B cell (primary cell): ENCODE measurements around the gene C1QA. TPM values are rescaled to one million over a fixed set of nuclear protein-coding genes. Genes with fewer than 3 reads are reported as not detected.

Experiments used
- ATAC-seq: fragments of 200-7000 bp; cut with Tn5 transposase; one replicate; pipeline ENCODE4 v1.10.0; 2021; ENCODE audit warnings: low read depth, mild to moderate bottlenecking, moderate number of reproducible peaks, moderate library complexity
- CTCF ChIA-PET: fragments of 350-600 bp; sonication (Branson Sonifier 250); formaldehyde crosslinking; loops from one replicate; lab custom pipeline; 2021; ENCODE audit warnings: antibody characterized with exemption, inconsistent platforms; lab: Charles Lee
- POLR2A ChIA-PET: fragments of 350-600 bp; sonication (Branson Sonifier 250); formaldehyde crosslinking; loops from one replicate; lab custom pipeline; 2021; ENCODE audit warnings: antibody characterized with exemption; lab: Charles Lee
- DNase-seq: peaks from one replicate; pipeline ENCODE4 v3.0.0; 2013
- H2AFZ ChIP-seq: 2 replicates; pipeline ENCODE4 v1.6.1; 2012; ENCODE audit warnings: mild to moderate bottlenecking, low read depth, low read length; ENCODE audit not compliant: insufficient read depth, poor library complexity, severe bottlenecking
- H3K27ac ChIP-seq, 2 donors: 1 replicate in 1 of 2; 2 replicates in 1 of 2; pipeline ENCODE4 v1.5.1; 2012 to 2013; ENCODE audit warnings: low read length in 2 of 2, mild to moderate bottlenecking in 2 of 2, moderate library complexity in 1 of 2
- H3K27me3 ChIP-seq, 4 experiments: fragments of 200-600 bp in 1 of 4; sonication (generic) in 1 of 4; replicated peaks in 1 of 4; 1 replicate in 2 of 4; 2 replicates in 2 of 4; pipeline versions ENCODE4 v1.6.1 to v1.7.0; 2013 to 2016; ENCODE audit warnings: low read length in 3 of 4, mild to moderate bottlenecking in 2 of 4, mixed read lengths in 1 of 4, moderate library complexity in 1 of 4; ENCODE audit not compliant: insufficient read depth in 4 of 4, control insufficient read depth in 3 of 4; ENCODE audit errors: control extremely low read depth in 1 of 4
- H3K36me3 ChIP-seq, 2 experiments: replicated peaks in 1 of 2; 1 replicate in 1 of 2; 2 replicates in 1 of 2; pipeline versions ENCODE4 v1.6.1 to v1.7.1; 2013; ENCODE audit warnings: low read length in 1 of 2; ENCODE audit not compliant: insufficient read depth in 2 of 2, control insufficient read depth in 1 of 2; ENCODE audit errors: control extremely low read depth in 1 of 2, extremely low read depth in 1 of 2
- H3K4me1 ChIP-seq, 2 donors: fragments of 200-600 bp in 1 of 2; sonication (generic) in 1 of 2; 1 replicate in 1 of 2; 2 replicates in 1 of 2; pipeline versions ENCODE4 v1.5.1 to v1.6.1; 2013 to 2017; ENCODE audit warnings: low read length in 2 of 2; ENCODE audit not compliant: control insufficient read depth in 2 of 2, insufficient read depth in 2 of 2
- H3K4me2 ChIP-seq: replicated peaks from 2 replicates; pipeline ENCODE3; 2012; ENCODE audit warnings: mild to moderate bottlenecking, low read depth, low read length; ENCODE audit not compliant: poor library complexity, severe bottlenecking
- H3K4me3 ChIP-seq, 5 experiments: fragments of 200-600 bp in 1 of 5; sonication (generic) in 1 of 5; 1 replicate in 3 of 5; 2 replicates in 2 of 5; pipeline versions ENCODE4 v1.5.1 to v1.7.0; 2011 to 2016; ENCODE audit warnings: low read length in 4 of 5, mild to moderate bottlenecking in 4 of 5, low read depth in 2 of 5, control low read depth in 1 of 5, moderate library complexity in 1 of 5; ENCODE audit not compliant: insufficient read depth in 1 of 5; ENCODE audit errors: control extremely low read depth in 1 of 5, extremely low read depth in 1 of 5
- H3K79me2 ChIP-seq: fragments of 200-600 bp; sonication (generic); one replicate; pipeline ENCODE4 v1.6.0; 2016; ENCODE audit warnings: low read length; ENCODE audit not compliant: control insufficient read depth, insufficient read depth
- H3K9ac ChIP-seq: fragments of 200-600 bp; sonication (generic); 2 replicates; pipeline ENCODE4 v1.6.1; 2017; ENCODE audit warnings: mild to moderate bottlenecking, low read length, moderate library complexity
- H3K9me3 ChIP-seq, 3 donors: one replicate each; pipeline versions ENCODE4 v1.6.1 to v1.7.1; 2013; ENCODE audit warnings: low read length in 2 of 3; ENCODE audit not compliant: control insufficient read depth in 2 of 3, insufficient read depth in 1 of 3; ENCODE audit errors: control extremely low read depth in 1 of 3
- H4K20me1 ChIP-seq: 2 replicates; pipeline ENCODE4 v1.6.0; 2012; ENCODE audit warnings: mild to moderate bottlenecking, low read length; ENCODE audit not compliant: insufficient read depth, control insufficient read depth, poor library complexity, severe bottlenecking
- H3K27ac Mint-ChIP-seq: one replicate; pipeline ENCODE4 v1.8.0; 2021; ENCODE audit warnings: mixed read lengths
- H3K27me3 Mint-ChIP-seq: one replicate; pipeline ENCODE4 v1.8.0; 2021; ENCODE audit warnings: mixed read lengths
- H3K4me1 Mint-ChIP-seq: one replicate; pipeline ENCODE4 v1.8.0; 2021; ENCODE audit warnings: mixed read lengths
- H3K4me3 Mint-ChIP-seq: one replicate; pipeline ENCODE4 v1.8.0; 2021; ENCODE audit warnings: mixed read lengths
- H3K9me3 Mint-ChIP-seq: one replicate; pipeline ENCODE4 v1.8.0; 2022; ENCODE audit warnings: mixed read lengths; ENCODE audit not compliant: insufficient read depth
- EZH2 ChIP-seq: IDR thresholded peaks from 2 replicates; pipeline ENCODE4 v1.6.1; 2012; ENCODE audit warnings: borderline replicate concordance, low read depth, mild to moderate bottlenecking, moderate library complexity, low read length; ENCODE audit not compliant: insufficient read depth, poor library complexity, severe bottlenecking
- WGBS: methylation state at CpG from one replicate; pipeline ENCODE4 v1.1.5; 2013; ENCODE audit warnings: missing lambda C conversion rate; ENCODE audit not compliant: insufficient coverage; 5-methylcytosine and 5-hydroxymethylcytosine counted together
- intact Hi-C: fragments of 100-400 bp; cut with micrococcal nuclease; formaldehyde crosslinking; loops from one replicate; pipeline ENCODE4 v1.10.0; 2022
- polyA plus RNA-seq: library from polyadenylated mRNA; depleted of rRNA; stranded (reverse); fragments of >200 nt; gene quantifications from 2 replicates; pipeline ENCODE4 v1.2.3, GENCODE V29; 2012
- total RNA-seq, 2 donors: library from RNA; stranded (reverse); fragments of 120-200 nt in 1 of 2; gene quantifications; 1 replicate in 1 of 2; 2 replicates in 1 of 2; pipeline versions ENCODE4 v1.2.3 to v1.2.4, GENCODE V29; 2013 to 2022
- TF ChIP-seq, protein P1 (sequence below): fragments of 200-600 bp; IDR thresholded peaks from one replicate; pipeline ENCODE4 v1.8.0; 2022; ENCODE audit warnings: antibody characterized with exemption, mild to moderate bottlenecking

The C1QA gene
- total and polyA plus RNA-seq, 2 donors (not counting 1 experiment from before 2014, with no cell fraction given), result 0.16 TPM; not detected in 1

- CTCF ChIA-PET, result no interaction called here
- H3K27me3 ChIP-seq, result peaks cover 0 to 10% (median 0%) of the 10 kb centered on the region in 4 experiments
These were observed 19.9 kb upstream of the C1QA start for GRCh38 chr1:22616571-22616970.

GRCh38 chr1:22618056-22618455 is 18.4 kb upstream of the C1QA start:
- no peak for ATAC-seq
- H3K9ac ChIP-seq, result no peak overlapping the region
- no peak overlapping the region for H3K27ac ChIP-seq
- Mint-ChIP-seq H3K4me1 (no peaks in the 10 kb centered on the region), H3K27ac (no peak overlapping the region), H3K9me3 (no peaks in the 10 kb centered on the region), H3K27me3 (peaks cover 35% of the 10 kb centered on the region), H3K4me3 (no peak overlapping the region)
- H3K4me3 ChIP-seq, result no peak overlapping the region
- ChIA-PET CTCF (no interaction called here), POLR2A (no interaction called here)
- H3K27me3 ChIP-seq, result peaks cover 0 to 6% (median 0%) of the 10 kb centered on the region in 4 experiments
- H2AFZ ChIP-seq, result no peak overlapping the region
- TF ChIP-seq, protein P1, sequence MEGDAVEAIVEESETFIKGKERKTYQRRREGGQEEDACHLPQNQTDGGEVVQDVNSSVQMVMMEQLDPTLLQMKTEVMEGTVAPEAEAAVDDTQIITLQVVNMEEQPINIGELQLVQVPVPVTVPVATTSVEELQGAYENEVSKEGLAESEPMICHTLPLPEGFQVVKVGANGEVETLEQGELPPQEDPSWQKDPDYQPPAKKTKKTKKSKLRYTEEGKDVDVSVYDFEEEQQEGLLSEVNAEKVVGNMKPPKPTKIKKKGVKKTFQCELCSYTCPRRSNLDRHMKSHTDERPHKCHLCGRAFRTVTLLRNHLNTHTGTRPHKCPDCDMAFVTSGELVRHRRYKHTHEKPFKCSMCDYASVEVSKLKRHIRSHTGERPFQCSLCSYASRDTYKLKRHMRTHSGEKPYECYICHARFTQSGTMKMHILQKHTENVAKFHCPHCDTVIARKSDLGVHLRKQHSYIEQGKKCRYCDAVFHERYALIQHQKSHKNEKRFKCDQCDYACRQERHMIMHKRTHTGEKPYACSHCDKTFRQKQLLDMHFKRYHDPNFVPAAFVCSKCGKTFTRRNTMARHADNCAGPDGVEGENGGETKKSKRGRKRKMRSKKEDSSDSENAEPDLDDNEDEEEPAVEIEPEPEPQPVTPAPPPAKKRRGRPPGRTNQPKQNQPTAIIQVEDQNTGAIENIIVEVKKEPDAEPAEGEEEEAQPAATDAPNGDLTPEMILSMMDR, result no peak
- no peak for TF ChIP-seq EZH2
- no peaks in the 10 kb centered on the region for H4K20me1 ChIP-seq
- no peak for DNase-seq
- WGBS, result 48% methylated on average over 15 of the region's 16 CpGs
- H3K4me2 ChIP-seq, result no peak overlapping the region
- no peaks in the 10 kb centered on the region for H3K36me3 ChIP-seq
- H3K9me3 ChIP-seq, result peaks cover 0 to 5% (median 0%) of the 10 kb centered on the region in 3 donors
- intact Hi-C loops, result no loop called here
- H3K79me2 ChIP-seq, result no peaks in the 10 kb centered on the region
- H3K4me1 ChIP-seq, result no peaks in the 10 kb centered on the region

More at GRCh38 chr1:22616571-22616970, 19.9 kb upstream of the C1QA start:
- Histone ChIP-seq H3K4me1 (no peaks in the 10 kb centered on the region), H3K4me3 (no peak overlapping the region), H3K36me3 (no peaks in the 10 kb centered on the region), H3K79me2 (no peaks in the 10 kb centered on the region), H4K20me1 (no peaks in the 10 kb centered on the region), H3K9ac (no peak overlapping the region), H2AFZ (no peak overlapping the region), H3K9me3 (peaks cover 0 to 5% (median 0%) of the 10 kb centered on the region in 3 donors), H3K4me2 (no peak overlapping the region), H3K27ac (no peak overlapping the region)
- no peak for DNase-seq
- TF ChIP-seq EZH2, result no peak
- TF ChIP-seq, protein P1, result no peak
- intact Hi-C loops, result no loop called here
- no peak overlapping the region for H3K27ac Mint-ChIP-seq
- no peak for ATAC-seq
- 59% methylated on average over 11 of the region's 11 CpGs for WGBS
- H3K27me3 Mint-ChIP-seq, result peaks cover 37% of the 10 kb centered on the region
- no peaks in the 10 kb centered on the region for H3K4me1 Mint-ChIP-seq
- H3K4me3 Mint-ChIP-seq, result no peak overlapping the region
- POLR2A ChIA-PET, result no interaction called here
- no peaks in the 10 kb centered on the region for H3K9me3 Mint-ChIP-seq
